ENCODE results near the gene CMBL. TPM values are rescaled to one million over a fixed set of nuclear protein-coding genes. Genes with fewer than 3 reads are reported as not detected.

CMBL gene
- total RNA-seq, 4 donors from 2014 or later = 17.3 to 166 (median 120) TPM

DNA sequence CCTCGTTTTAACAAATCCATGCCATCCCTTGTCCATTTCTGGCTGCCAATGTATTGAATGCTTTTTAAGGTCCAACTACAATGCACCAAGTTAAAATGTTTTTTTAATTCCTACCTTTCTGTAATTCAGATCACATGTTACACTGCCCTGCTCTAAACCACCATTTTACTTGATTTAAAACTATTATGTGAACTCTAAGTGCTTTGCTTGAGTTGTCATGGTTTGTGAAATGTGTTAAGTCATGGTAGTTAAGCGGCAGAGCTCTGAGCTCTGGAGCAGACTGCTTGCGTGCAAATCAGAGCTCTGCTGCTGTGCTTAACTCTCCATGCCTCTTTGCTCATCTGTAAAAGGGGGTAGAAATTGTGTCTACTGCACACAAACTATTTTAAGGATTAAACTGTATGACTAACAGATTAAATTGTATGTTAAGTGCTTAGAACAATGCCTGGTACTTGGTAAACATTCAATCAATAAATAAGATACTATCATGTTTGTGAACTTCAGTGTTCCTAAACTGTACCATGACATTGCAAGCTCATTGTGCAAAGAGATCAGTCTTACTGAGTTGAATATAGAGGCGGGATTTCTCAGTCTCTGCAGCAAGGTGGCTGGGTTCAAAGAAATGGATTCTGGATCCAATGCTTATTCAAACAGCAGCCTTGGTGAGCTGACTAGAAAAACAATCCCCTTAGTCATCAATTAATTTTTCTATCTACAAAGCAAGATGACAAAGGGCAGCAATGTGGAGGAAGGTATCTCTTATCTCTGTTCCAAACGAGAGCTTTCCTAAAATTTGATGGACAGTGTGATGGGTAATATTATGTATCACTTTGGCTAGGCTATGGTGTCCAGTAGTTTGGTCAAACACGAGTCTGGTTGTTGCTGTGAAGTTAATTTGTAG, 16.1 kb upstream of the CMBL start:
- TF ChIP-seq, protein P1, sequence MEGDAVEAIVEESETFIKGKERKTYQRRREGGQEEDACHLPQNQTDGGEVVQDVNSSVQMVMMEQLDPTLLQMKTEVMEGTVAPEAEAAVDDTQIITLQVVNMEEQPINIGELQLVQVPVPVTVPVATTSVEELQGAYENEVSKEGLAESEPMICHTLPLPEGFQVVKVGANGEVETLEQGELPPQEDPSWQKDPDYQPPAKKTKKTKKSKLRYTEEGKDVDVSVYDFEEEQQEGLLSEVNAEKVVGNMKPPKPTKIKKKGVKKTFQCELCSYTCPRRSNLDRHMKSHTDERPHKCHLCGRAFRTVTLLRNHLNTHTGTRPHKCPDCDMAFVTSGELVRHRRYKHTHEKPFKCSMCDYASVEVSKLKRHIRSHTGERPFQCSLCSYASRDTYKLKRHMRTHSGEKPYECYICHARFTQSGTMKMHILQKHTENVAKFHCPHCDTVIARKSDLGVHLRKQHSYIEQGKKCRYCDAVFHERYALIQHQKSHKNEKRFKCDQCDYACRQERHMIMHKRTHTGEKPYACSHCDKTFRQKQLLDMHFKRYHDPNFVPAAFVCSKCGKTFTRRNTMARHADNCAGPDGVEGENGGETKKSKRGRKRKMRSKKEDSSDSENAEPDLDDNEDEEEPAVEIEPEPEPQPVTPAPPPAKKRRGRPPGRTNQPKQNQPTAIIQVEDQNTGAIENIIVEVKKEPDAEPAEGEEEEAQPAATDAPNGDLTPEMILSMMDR (IDR thresholded peaks at IDR 0.05) = no peak
- no peak for TF ChIP-seq POLR2A (IDR thresholded peaks at IDR 0.05)
- Histone ChIP-seq H3K27ac (no peak overlapping the region), H3K27me3 (no peaks in the 10 kb centered on the region), H3K4me1 (no peaks in the 10 kb centered on the region), H3K4me3 (no peak overlapping the region), H3K9me3 (no peaks in the 10 kb centered on the region), H3K36me3 (no peaks in the 10 kb centered on the region)
- DNase-seq = no peak

DNA sequence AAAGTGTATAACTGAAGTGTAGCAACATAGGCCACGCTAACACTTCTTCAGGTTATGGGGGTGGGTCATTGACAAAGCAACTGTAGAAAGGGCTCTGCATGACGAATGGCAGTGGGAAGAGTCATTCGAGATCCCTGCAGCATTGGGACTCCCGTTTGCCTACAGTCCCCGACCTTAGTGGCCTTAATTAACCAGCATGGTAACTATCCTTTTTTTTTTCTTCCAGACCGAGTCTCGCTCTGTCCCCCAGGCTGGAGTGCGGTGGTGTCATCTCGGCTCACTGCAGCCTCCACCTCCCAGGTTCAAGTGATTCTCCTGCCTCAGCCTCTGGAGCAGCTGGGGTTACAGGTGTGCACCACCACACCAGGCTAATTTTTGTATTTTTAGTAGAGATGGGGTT, 14.2 kb upstream of the CMBL start:
- Histone ChIP-seq H3K9me3 (no peaks in the 10 kb centered on the region), H3K4me1 (no peaks in the 10 kb centered on the region), H3K4me3 (no peak overlapping the region), H3K27me3 (no peaks in the 10 kb centered on the region), H3K27ac (no peak overlapping the region), H3K36me3 (no peaks in the 10 kb centered on the region)
- no peak for DNase-seq
- TF ChIP-seq, protein P1 (IDR thresholded peaks at IDR 0.05) = no peak
- no peak for TF ChIP-seq POLR2A (IDR thresholded peaks at IDR 0.05)

DNA sequence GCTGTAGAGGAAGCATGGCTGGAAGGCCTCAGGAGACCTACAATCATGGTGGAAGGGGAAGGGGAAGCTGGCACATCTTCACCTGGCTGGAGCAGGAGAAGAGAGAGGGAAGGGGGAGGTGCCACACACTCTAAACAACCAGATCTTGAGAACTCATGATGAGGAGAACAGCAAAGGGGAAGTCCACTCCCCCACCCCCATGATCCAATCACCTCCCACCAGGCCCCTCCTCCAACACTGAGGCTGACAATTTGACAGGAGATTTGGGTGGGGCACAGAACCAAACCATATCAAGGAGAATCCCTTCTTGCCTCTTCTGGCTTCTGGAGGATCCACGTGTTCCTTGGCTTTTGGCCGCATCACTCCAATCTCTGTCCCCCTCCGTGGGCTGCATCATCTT, 13.1 kb upstream of the CMBL start:
- DNase-seq = peak in 1 of 3 donors; percentile 15
- no peak for TF ChIP-seq POLR2A (IDR thresholded peaks at IDR 0.05)
- TF ChIP-seq, protein P1 (IDR thresholded peaks at IDR 0.05) = no peak
- Histone ChIP-seq H3K27me3 (no peaks in the 10 kb centered on the region), H3K4me3 (no peak overlapping the region), H3K4me1 (no peaks in the 10 kb centered on the region), H3K9me3 (no peaks in the 10 kb centered on the region), H3K36me3 (no peaks in the 10 kb centered on the region), H3K27ac (no peak overlapping the region)

DNA sequence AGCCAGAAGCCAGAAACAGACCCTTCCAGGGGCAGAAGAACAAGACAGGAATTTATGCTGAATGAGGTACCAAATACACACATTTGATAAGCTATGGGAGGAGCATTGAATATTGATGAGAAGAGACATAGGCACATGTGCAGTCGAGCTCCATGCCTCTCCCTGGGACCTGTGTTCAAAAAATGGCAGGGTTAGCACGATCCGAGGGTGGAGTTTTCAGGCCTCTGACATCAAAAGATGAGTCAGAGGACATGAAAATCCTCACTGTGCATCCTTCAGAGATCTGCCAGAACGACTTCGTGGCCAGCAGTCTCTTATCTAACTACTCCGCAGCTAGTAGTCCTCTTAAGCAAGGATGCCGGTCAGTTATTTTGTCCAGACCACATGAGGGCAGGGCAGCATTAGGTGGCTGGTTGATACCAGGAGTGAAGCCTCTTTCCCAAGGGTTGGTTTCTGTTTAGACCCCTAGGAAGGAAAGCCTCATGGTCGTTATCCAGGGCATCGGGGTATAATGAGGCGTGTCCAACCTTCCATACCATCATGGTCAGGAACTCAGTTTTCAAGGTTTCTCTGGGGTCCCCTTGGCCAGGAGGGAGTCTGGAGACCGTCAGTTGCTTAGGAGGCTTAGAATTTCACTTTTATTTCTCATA, 11.6 kb upstream of the CMBL start:
- Histone ChIP-seq H3K9me3 (no peaks in the 10 kb centered on the region), H3K4me3 (no peak overlapping the region), H3K4me1 (no peaks in the 10 kb centered on the region), H3K27ac (no peak overlapping the region), H3K27me3 (no peaks in the 10 kb centered on the region), H3K36me3 (no peaks in the 10 kb centered on the region)
- no peak for TF ChIP-seq POLR2A (IDR thresholded peaks at IDR 0.05)
- TF ChIP-seq, protein P1 (IDR thresholded peaks at IDR 0.05) = no peak
- DNase-seq = no peak

DNA sequence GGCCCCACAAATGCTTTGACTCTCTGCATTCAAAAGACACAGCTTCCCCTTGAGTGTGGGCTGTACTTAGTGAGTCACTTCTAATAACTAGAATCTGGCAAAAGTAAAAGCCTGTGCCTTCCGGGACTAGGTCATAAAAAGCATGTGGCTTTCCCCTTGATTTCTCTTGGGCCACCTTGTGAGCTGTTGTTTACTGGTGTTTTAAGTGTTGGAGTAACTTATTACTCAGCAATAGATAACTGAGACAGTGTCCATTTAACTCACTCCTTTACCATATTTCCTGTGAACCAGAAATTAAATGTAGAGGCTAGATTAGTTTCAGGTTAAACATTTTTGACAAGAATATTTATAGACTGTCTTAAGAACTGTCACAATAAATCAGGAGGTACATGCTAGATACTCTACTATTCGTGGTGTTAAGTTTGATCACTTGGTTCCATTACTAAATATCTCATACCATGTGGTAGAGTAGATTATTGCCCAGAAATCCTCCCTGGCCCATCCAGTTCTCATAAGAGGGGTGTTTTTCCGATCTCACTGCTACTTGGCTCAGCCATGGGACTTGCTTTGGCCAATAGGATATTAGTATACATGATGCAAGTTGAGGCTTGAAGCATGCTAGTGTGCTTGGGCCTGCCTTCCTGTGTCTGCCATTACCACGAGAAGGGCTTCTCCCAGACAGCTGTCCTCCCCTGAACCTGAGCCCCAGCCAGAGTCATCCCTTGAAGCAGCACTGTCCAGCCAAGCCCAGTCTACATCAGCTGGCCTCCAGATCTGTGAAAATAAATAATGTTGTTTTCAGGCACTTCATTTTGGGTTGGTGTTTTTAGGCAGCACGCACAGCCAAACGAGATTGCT, 10.4 kb upstream of the CMBL start:
- no peaks in the 10 kb centered on the region for H3K36me3 ChIP-seq
- no peaks in the 10 kb centered on the region for H3K4me1 ChIP-seq
- H3K9me3 ChIP-seq = no peaks in the 10 kb centered on the region
- TF ChIP-seq, protein P1 (IDR thresholded peaks at IDR 0.05) = no peak
- no peak for TF ChIP-seq POLR2A (IDR thresholded peaks at IDR 0.05)
- no peak for DNase-seq
- H3K4me3 ChIP-seq = no peak overlapping the region
- H3K27ac ChIP-seq = no peak overlapping the region
- no peaks in the 10 kb centered on the region for H3K27me3 ChIP-seq

Measured in Peyer's patch (tissue), 4 donors.